GM23248 (cell line): ENCODE measurements around the gene PROSER1.
"Not testable (repeated sequence)": the region's sequence is repeated elsewhere in the genome, so short reads cannot be mapped to it uniquely, and the experiment has no call there.

Experiments used
- EZH2 ChIP-seq: fragments of 200-600 bp; sonication (generic); IDR thresholded peaks from 2 replicates; pipeline ENCODE4 v1.6.1; 2018; ENCODE audit warnings: antibody characterized with exemption, mild to moderate bottlenecking; ENCODE audit not compliant: insufficient read depth, poor library complexity, severe bottlenecking
- EZH2phosphoT487 ChIP-seq: fragments of 200-600 bp; sonication (generic); IDR thresholded peaks from 2 replicates; pipeline ENCODE4 v1.6.1; 2018; ENCODE audit warnings: antibody characterized with exemption, moderate library complexity, mild to moderate bottlenecking, low read depth; ENCODE audit not compliant: insufficient read depth

DNA sequence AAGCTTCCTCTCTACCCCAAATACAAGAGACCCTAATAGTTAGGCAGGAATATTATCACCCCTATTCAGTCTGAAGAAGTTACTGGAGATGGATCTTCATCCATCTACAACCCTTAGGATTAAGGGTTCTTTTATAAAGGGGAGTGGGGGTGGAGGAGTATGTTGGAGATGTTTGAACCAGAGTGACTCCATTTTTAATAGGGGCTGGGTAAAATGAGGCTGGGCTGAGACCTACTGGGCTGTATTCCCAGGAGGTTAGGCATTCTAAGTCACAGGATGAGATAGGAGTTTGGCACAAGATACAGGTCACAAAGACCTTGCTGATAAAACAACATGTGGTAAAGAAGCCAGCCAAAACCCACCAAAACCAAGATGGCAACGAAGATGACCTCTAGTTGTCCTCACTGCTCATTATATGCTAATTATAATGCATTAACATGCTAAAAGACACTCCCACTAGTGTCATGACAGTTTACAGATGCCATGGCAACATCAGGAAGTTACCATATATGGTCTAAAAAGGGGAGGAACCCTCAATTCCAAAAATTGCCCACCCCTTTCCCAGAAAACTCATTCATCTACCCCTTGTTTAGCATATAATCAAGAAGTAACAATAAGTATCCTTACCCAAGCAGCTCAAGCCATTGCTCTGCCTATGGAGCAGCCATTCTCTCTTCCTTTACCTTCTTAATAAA is 48.5 kb upstream of the PROSER1 start:
- not testable (repeated sequence) for TF ChIP-seq EZH2, EZH2phosphoT487
